ENCODE data around the gene PCSK4. TPM values are rescaled to one million over a fixed set of nuclear protein-coding genes. Genes with fewer than 3 reads are reported as not detected.
"Not testable (repeated sequence)": the region's sequence is repeated elsewhere in the genome, so short reads cannot be mapped to it uniquely, and the experiment has no call there.

Gene PCSK4
- total RNA-seq, 1 donor from 2014 or later, result 1.9 TPM

DNA sequence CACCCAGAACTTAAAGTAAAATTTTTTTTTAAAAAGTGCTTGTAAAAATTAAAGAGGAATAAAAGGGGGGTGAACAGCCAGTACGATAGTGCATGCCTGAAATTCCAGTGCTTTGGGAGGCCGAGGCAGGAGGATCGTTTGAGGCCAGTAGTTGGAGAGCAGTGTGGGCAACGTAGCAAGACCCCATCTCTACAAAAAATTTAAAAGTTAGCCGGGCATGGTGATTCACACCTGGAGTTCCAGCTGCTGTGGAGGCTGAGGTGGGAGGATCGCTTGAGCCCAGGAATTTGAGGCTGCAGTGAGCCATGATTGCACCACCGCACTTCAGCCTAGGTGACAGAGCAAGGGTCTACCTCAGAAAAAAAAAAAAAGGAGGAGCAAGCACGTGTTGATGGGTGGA is 14.9 kb upstream of the PCSK4 start:
- DNase-seq (ENCODE audit: low spot score), result no peak

GRCh38 chr19:1503925-1504773 is 14.0 kb upstream of the PCSK4 start:
- DNase-seq (ENCODE audit: low spot score), result no peak

- no peak for DNase-seq (ENCODE audit: low spot score)
Observed at GRCh38 chr19:1503089-1503924, 13.2 kb upstream of the PCSK4 start.

DNA sequence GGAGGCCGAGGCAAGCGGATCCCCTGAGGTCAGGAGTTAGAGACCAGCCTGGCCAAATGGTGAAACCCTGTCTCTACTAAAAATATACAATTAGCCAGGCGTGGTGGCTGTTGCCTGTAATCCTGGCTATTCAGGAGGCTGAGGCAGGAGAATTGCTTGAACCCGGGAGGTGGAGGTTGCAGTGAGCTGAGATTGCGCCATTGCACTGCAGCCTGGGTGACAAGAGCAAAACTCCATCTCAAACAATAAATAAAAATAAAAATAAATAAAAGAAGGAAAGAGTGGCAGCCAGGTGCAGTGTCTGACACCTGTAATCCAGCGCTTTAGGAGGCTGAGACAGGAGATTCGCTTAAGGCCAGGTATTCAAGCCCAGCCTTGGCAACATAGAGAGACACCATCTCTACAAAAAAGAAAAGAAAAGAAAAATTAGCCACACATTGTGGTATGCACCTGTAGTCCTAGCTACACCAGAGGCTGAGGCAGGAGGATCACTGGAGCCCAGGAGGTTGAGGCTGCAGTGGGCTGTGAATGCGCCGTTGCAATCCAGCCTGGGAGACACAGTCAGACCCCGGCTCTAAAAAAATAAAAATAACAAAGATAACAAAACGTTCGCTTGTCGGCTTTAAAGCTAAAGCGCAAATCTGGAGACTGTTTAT is 12.4 kb upstream of the PCSK4 start:
- DNase-seq (ENCODE audit: low spot score), result no peak

GRCh38 chr19:1501200-1501595 is 11.0 kb upstream of the PCSK4 start:
- no peak for DNase-seq (ENCODE audit: low spot score)

GRCh38 chr19:1499231-1499630 is 9.1 kb upstream of the PCSK4 start:
- not testable (repeated sequence) for DNase-seq (ENCODE audit: low spot score)

DNA sequence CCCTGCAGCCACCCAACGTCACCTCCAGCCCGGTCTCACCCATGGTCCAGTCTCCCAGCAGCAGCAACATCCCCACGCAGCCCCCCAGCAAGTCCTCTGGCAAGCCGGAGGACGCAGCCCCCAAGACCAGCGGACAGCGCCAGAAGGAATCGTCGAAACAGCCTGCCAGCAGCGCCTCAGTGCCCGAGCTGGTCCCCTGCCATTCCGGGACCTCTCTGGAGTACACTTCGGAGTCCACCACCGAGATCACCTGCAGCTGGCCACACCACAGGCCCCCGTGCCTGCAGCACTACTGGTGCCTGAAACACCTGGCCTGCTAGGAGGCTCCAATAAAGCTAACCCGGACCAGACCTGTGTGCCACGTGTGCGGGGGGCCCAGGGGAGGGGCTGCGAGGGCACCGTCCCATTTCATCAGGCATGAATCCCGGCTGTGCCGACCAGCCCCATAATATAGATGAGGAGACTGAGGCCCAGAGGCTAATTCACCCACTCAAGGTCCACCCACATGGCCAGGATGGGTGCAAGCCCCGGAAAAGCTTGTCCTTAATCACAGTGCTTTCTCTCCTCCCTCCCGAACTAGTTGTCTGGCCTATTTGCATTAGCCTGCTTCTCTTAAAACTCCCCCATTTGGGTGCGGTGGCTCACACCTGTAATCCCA is 7.6 kb upstream of the PCSK4 start:
- no peak for DNase-seq (ENCODE audit: low spot score)

DNA sequence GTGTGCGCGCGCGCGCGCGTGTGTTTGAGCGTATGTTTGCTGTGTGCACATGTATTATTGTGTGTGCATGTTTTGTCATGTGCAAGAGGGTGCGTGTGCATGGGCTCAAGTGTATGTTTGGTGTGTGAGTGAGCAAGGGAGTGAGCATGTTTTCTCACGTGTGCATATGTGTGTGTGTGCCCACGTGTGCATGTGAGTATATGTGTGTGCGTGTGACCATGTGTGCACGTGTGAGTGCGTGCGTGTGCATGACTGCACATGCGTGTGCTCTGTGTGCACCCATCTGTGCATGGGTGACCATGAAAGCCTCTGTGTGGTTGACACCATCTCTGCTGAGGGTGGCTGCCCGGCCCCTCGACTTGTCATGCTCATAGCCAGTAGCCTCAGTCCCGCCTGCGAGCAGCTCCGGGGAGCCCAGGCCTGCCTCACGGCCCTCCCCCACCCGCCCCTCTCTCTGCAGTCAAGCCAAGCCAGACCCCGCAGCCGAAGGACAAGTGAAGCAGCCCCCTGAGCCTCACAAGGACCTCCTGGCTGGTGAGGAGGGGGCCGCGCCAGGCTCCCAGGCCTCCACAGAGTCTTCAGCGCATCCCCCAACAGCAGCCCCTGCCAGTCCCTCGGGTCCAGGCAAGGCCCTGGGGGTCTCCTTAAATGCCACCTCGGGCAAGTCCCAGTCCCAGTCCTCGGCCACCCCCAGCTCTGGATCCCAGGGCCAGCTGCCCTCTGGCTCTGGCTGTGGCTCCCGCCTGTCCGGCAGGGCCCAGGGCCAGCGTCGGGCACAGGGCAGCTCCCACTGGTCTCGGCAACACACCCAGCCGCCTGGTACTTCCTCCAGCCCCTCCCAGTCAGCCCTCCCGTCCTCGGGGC is 6.8 kb upstream of the PCSK4 start:
- no peak for DNase-seq (ENCODE audit: low spot score)

- no peak for DNase-seq (ENCODE audit: low spot score)
Observed at GRCh38 chr19:1495799-1496713, 5.9 kb upstream of the PCSK4 start.

GRCh38 chr19:1495051-1495798 is 5.1 kb upstream of the PCSK4 start:
- DNase-seq (ENCODE audit: low spot score), result no peak

GRCh38 chr19:1494115-1494815 is 4.1 kb upstream of the PCSK4 start:
- no peak for DNase-seq (ENCODE audit: low spot score)

DNA sequence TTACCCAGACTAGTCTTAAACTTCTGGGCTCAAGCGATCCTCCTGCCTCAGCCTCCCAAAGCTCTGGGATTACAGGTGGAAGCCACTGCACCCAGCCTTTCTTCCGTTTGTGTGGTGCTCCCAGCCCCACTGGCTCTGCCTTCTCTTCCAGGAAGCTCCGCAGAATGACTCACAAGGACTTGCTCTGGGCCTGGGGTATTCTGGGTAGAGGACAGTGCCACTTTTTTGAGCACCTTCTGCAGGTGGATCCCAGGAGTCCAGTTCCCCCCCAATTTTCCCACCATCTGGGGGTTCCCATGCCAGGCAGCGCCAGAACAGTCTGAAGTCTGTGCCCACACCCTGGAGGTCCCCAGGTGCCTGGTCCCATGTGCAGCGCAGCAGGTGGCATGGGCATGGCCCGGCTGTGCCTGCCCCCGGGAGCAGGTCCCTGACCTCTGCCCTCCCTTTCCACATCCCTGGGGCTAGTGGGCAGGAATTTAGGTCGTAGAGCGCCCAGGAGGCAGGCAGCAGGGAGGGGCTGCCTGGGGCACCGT is 2.4 kb upstream of the PCSK4 start:
- DNase-seq (ENCODE audit: low spot score), result no peak

DNA sequence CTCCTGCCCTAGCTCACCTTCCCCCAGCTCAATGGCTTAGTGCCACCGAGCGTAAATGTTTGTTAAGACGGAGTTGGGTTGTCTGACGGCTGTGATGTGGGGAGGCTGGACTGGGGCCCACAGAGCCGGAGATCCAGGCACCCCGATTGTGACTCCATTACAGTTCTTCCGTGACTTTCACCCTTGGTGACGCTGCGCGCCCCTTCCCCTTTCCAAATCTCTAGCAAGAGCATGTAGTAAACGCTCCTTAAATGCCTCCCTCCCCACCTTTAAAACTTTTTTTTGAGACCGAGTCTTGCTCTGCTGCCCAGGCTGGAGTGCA is 1.7 kb upstream of the PCSK4 start:
- DNase-seq (ENCODE audit: low spot score), result no peak

DNA sequence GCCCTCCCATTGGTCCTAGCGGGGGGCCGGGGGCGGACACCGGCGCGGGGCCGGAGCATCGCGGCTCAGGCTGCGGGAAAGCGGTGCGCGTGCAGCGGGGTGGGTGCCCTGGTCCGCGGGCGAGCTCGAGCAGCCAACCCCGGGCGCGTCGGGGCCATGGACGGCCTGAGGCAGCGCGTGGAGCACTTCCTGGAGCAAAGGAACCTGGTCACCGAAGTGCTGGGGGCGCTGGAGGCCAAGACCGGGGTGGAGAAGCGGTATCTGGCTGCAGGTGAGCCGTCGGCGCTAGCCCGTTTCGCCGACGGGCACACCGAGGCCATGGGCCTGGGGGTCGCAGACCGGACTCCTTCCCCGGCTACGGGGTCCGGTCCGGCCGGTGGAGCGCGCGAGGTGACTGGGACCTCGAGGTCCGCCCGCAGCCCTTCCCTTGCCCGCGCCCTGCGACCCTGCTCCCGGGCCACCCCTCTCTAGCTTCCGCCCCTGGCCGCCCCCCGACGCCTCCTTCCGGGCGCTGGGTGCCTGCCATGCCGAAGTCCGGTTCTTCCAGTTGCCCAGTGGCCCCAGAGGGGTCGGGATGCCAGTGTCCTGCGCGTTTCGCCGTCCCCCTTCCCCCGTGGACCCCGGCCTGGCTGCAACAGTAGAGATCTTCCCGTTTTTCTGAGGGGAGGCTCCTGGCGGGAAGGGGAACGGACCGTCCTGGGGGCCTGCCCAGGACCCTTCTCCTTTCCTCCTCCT is 1.1 kb upstream of the PCSK4 start, which contains the start of gene REEP6:
Gene REEP6, plus strand, starts transcription at position 68 of the 735 bp plus-strand sequence. Its CDS starts 89 bp downstream, at position 157.
- no peak for DNase-seq (ENCODE audit: low spot score)

DNA sequence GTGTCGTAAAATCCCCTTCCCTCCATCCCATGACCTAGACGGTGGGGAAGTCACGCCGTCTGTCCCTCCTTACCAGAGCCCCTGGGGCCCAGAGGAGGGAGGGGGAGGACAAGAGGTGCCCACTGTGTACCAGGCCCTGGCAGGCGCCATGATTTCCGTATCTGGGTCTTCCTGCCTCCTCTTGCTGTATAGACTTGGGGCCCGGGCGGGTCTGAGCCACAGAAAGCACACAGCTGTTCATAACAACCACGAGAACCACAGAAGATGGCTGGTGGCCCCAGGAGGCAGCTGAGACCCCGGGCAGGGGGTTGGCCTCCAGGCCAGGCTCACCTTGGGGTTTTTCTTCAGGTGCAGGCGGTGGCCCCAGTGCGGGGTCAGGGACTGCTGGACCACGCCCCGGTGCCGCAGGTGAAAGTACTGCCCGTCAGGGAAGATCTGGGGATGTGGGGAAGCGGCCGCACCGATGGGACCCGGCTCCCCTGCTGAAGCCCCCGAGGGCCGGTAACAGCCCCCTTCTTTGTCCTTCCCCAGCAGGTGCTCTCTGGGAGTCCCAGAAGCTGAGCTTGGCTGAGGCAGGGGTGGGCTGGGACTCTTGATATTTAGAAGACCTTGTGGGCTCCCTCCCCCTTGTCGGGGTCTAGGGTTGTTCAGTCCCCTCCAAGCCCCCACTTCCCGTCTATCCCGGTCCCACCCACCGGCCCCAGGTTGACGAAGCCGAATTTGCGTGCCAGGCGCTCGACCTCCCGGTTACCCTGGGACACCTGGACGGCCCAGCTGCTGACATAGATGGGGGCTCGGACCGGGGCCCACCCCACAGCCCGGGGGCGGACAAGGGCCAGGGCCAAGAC is 463 bp downstream of the PCSK4 start:
- no peak for DNase-seq (ENCODE audit: low spot score)

- DNase-seq (ENCODE audit: low spot score), result no peak
Observed at GRCh38 chr19:1488282-1488601, 1.9 kb downstream of the PCSK4 start.
